ENCODE measurements around the gene ERC1. TPM values are rescaled to one million over a fixed set of nuclear protein-coding genes. Genes with fewer than 3 reads are reported as not detected.

Gene ERC1
- total and polyA plus RNA-seq, 2 donors from 2014 or later = 5.1 to 68.3 TPM

DNA sequence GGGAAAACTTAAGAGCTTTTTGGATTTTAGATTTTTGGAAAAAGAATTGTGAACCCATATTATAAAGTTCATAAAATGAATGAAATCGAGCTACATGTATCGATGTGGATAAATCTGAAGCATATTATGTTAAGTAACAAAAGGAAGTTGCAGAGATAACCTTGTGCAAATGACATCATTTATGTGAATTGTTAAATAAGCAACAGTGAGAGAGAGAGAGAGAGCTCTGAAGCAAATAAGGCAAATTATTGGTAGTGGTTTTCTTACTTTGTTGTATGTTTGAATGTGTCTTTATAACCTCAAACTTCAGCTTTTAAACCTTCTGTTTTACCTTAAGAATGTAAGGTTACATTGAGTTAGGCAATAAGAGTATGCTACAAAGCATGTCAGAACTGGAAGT lies 78.8 kb downstream of the ERC1 start:
- DNase-seq (no peak), FAIRE-seq (no peak)
- Histone ChIP-seq H3K4me1 (ENCODE audit: control insufficient read depth in 2 of 3, insufficient read depth in 2 of 3, low read depth in 1 of 3, low read length in 3 of 3) (no peaks in the 10 kb centered on the region), H3K4me3 (ENCODE audit: low read length in 3 of 3) (no peak overlapping the region), H3K27me3 (ENCODE audit: control insufficient read depth, insufficient read depth, low read length) (no peaks in the 10 kb centered on the region), H3K27ac (ENCODE audit: low read depth in 2 of 2, low read length in 2 of 2) (no peak overlapping the region), H3K36me3 (ENCODE audit: control insufficient read depth in 2 of 3, insufficient read depth in 3 of 3, low read length in 3 of 3) (no peaks in the 10 kb centered on the region), H3K9me3 (ENCODE audit: control insufficient read depth in 2 of 3, insufficient read depth in 1 of 3, low read length in 3 of 3) (no peaks in the 10 kb centered on the region), H3K9ac (ENCODE audit: low read length in 3 of 3) (no peak overlapping the region)
- TF ChIP-seq, protein P1, sequence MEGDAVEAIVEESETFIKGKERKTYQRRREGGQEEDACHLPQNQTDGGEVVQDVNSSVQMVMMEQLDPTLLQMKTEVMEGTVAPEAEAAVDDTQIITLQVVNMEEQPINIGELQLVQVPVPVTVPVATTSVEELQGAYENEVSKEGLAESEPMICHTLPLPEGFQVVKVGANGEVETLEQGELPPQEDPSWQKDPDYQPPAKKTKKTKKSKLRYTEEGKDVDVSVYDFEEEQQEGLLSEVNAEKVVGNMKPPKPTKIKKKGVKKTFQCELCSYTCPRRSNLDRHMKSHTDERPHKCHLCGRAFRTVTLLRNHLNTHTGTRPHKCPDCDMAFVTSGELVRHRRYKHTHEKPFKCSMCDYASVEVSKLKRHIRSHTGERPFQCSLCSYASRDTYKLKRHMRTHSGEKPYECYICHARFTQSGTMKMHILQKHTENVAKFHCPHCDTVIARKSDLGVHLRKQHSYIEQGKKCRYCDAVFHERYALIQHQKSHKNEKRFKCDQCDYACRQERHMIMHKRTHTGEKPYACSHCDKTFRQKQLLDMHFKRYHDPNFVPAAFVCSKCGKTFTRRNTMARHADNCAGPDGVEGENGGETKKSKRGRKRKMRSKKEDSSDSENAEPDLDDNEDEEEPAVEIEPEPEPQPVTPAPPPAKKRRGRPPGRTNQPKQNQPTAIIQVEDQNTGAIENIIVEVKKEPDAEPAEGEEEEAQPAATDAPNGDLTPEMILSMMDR (IDR thresholded peaks at IDR 0.05; ENCODE audit: borderline replicate concordance, extremely low read depth, insufficient read depth) = no peak
- intact Hi-C loops (cut with DNase I) = no loop called here

- no peak overlapping the region for H3K4me3 ChIP-seq (ENCODE audit: low read length in 3 of 3)
- intact Hi-C loops (cut with DNase I) = no loop called here
- H3K27ac ChIP-seq (ENCODE audit: low read depth in 2 of 2, low read length in 2 of 2) = no peak overlapping the region
- no peaks in the 10 kb centered on the region for H3K36me3 ChIP-seq (ENCODE audit: control insufficient read depth in 2 of 3, insufficient read depth in 3 of 3, low read length in 3 of 3)
- TF ChIP-seq, protein P1 (IDR thresholded peaks at IDR 0.05; ENCODE audit: borderline replicate concordance, extremely low read depth, insufficient read depth) = no peak
- FAIRE-seq (no peak), DNase-seq (no peak)
- H3K9ac ChIP-seq (ENCODE audit: low read length in 3 of 3) = no peak overlapping the region
- H3K9me3 ChIP-seq (ENCODE audit: control insufficient read depth in 2 of 3, insufficient read depth in 1 of 3, low read length in 3 of 3) = no peaks in the 10 kb centered on the region
- no peaks in the 10 kb centered on the region for H3K27me3 ChIP-seq (ENCODE audit: control insufficient read depth, insufficient read depth, low read length)
- H3K4me1 ChIP-seq (ENCODE audit: control insufficient read depth in 2 of 3, insufficient read depth in 2 of 3, low read depth in 1 of 3, low read length in 3 of 3) = no peaks in the 10 kb centered on the region
These were observed 80.2 kb downstream of the ERC1 start for GRCh38 chr12:1071182-1071581.

GRCh38 chr12:1073652-1074051 lies 82.6 kb downstream of the ERC1 start:
- H3K27ac ChIP-seq (ENCODE audit: low read depth in 2 of 2, low read length in 2 of 2) = no peak overlapping the region
- intact Hi-C loops (cut with DNase I) = no loop called here
- H3K4me1 ChIP-seq (ENCODE audit: control insufficient read depth in 2 of 3, insufficient read depth in 2 of 3, low read depth in 1 of 3, low read length in 3 of 3) = peaks cover 0 to 5% (median 0%) of the 10 kb centered on the region in 3 donors
- H3K4me3 ChIP-seq (ENCODE audit: low read length in 3 of 3) = no peak overlapping the region
- no peaks in the 10 kb centered on the region for H3K9me3 ChIP-seq (ENCODE audit: control insufficient read depth in 2 of 3, insufficient read depth in 1 of 3, low read length in 3 of 3)
- H3K9ac ChIP-seq (ENCODE audit: low read length in 3 of 3) = no peak overlapping the region
- H3K36me3 ChIP-seq (ENCODE audit: control insufficient read depth in 2 of 3, insufficient read depth in 3 of 3, low read length in 3 of 3) = no peaks in the 10 kb centered on the region
- no peaks in the 10 kb centered on the region for H3K27me3 ChIP-seq (ENCODE audit: control insufficient read depth, insufficient read depth, low read length)
- FAIRE-seq (no peak), DNase-seq (no peak)
- TF ChIP-seq, protein P1 (IDR thresholded peaks at IDR 0.05; ENCODE audit: borderline replicate concordance, extremely low read depth, insufficient read depth) = no peak

Data from kidney (tissue), 14 donors.